GM12878 (cell line): Measurements from ENCODE around the gene GDPD1. TPM values are rescaled to one million over a fixed set of nuclear protein-coding genes. Genes with fewer than 3 reads are reported as not detected.

Source experiments
- ATAC-seq: fragments of 200-7000 bp; cut with Tn5 transposase; 3 replicates; pipeline ENCODE4 v1.9.1; 2020; ENCODE audit warnings: mild to moderate bottlenecking, moderate library complexity
- BruUV-seq: library from RNA; stranded (reverse); fragments of 400-500 nt; replicated peaks from 2 replicates; lab custom pipeline; 2021; lab: Mats Ljungman, UMichigan
- CTCF ChIA-PET: fragments of 300-600 bp; sonication (Branson Sonifier 250); formaldehyde crosslinking; extraction: SDS; loops from one replicate; lab custom pipeline; 2021; ENCODE audit warnings: inconsistent platforms; lab: Yijun Ruan, JAX
- POLR2A ChIA-PET: fragments of 350-600 bp; formaldehyde crosslinking; extraction: SDS; loops from one replicate; lab custom pipeline; 2021; ENCODE audit warnings: inconsistent platforms; lab: Charles Lee
- RAD21 ChIA-PET: fragments of 300-600 bp; sonication (Branson Sonifier 250); formaldehyde crosslinking; loops from one replicate; lab custom pipeline; 2023; ENCODE audit warnings: antibody characterized with exemption; ENCODE audit not compliant: unreplicated experiment; lab: Charles Lee
- SMC1A ChIA-PET: fragments of 300-600 bp; sonication (Branson Sonifier 250); formaldehyde crosslinking; loops from one replicate; lab custom pipeline; 2023; ENCODE audit not compliant: unreplicated experiment, uncharacterized antibody; lab: Charles Lee
- DNase-seq: peaks from one replicate; pipeline ENCODE4 v3.0.0-alpha.2; 2011; ENCODE audit warnings: low read depth, low spot score
- FAIRE-seq: peaks from 3 replicates; lab custom pipeline; 2011; peaks lifted over from hg19 to GRCh38; lab: Jason Lieb, UNC
- H2AFZ ChIP-seq: 2 replicates; pipeline ENCODE4 v1.6.0; 2011; ENCODE audit warnings: low read depth, low read length, control low read depth; ENCODE audit not compliant: control insufficient read depth
- H3K27ac ChIP-seq: 2 replicates; pipeline ENCODE4 v1.5.1; 2011; ENCODE audit warnings: control low read depth; ENCODE audit not compliant: control insufficient read depth, insufficient read depth
- H3K27me3 ChIP-seq, 2 experiments: replicated peaks in 1 of 2; 2 replicates each; pipeline versions ENCODE4 v1.6.0 to v1.6.1; 2011; ENCODE audit warnings: low read length in 1 of 2; ENCODE audit not compliant: control insufficient read depth in 2 of 2, insufficient read depth in 2 of 2
- H3K36me3 ChIP-seq, 2 experiments: 2 replicates each; pipeline ENCODE4 v1.5.1; 2011; ENCODE audit warnings: low read length in 1 of 2; ENCODE audit not compliant: control insufficient read depth in 2 of 2, insufficient read depth in 2 of 2
- H3K4me1 ChIP-seq: 2 replicates; pipeline ENCODE4 v1.6.1; 2011; ENCODE audit warnings: mild to moderate bottlenecking, low read length, moderate library complexity, mixed read lengths; ENCODE audit not compliant: control insufficient read depth, insufficient read depth
- H3K4me2 ChIP-seq: 2 replicates; pipeline ENCODE4 v1.6.0; 2011; ENCODE audit warnings: control low read depth; ENCODE audit not compliant: control insufficient read depth, insufficient read depth
- H3K4me3 ChIP-seq: fragments of 200-600 bp; sonication (generic); 2 replicates; pipeline ENCODE4 v1.5.1; 2016
- H3K79me2 ChIP-seq: 2 replicates; pipeline ENCODE4 v1.6.0; 2011; ENCODE audit warnings: low read length; ENCODE audit not compliant: control insufficient read depth, insufficient read depth
- H3K9ac ChIP-seq: 2 replicates; pipeline ENCODE4 v1.8.0; 2011; ENCODE audit warnings: low read length, control low read depth, mixed read lengths; ENCODE audit not compliant: control insufficient read depth, insufficient read depth
- H3K9me3 ChIP-seq: replicated peaks from 3 replicates; pipeline ENCODE4 v1.5.1; 2011; ENCODE audit warnings: mild to moderate bottlenecking, low read length; ENCODE audit not compliant: control insufficient read depth, insufficient read depth
- H4K20me1 ChIP-seq: 2 replicates; pipeline ENCODE4 v1.6.0; 2011; ENCODE audit not compliant: control insufficient read depth, insufficient read depth
- FOS ChIP-seq: IDR thresholded peaks from 3 replicates; pipeline ENCODE4 v1.6.1; 2011; ENCODE audit warnings: borderline replicate concordance; ENCODE audit not compliant: insufficient read length; ENCODE audit errors: extremely low read depth
- NR2F1 ChIP-seq: fragments of 450-650 bp; conservative IDR thresholded peaks from 2 replicates; pipeline ENCODE4 v1.6.1; 2017; ENCODE audit warnings: mild to moderate bottlenecking
- POLR2AphosphoS5 ChIP-seq: IDR thresholded peaks from 2 replicates; pipeline ENCODE4 v1.6.1; 2011; ENCODE audit warnings: mild to moderate bottlenecking, low read length, inconsistent platforms
- RB1 ChIP-seq: fragments of 450-650 bp; formaldehyde crosslinking; IDR thresholded peaks from 2 replicates; pipeline ENCODE4 v1.6.1; 2017; ENCODE audit warnings: mild to moderate bottlenecking, borderline replicate concordance
- RUNX3 ChIP-seq: IDR thresholded peaks from 2 replicates; pipeline ENCODE4 v1.6.1; 2012; ENCODE audit warnings: low read length, inconsistent platforms
- SMAD1 ChIP-seq: fragments of 450-650 bp; IDR thresholded peaks from 2 replicates; pipeline ENCODE4 v1.6.1; 2018; ENCODE audit warnings: mild to moderate bottlenecking, low read depth; ENCODE audit not compliant: partially characterized antibody
- SMARCA5 ChIP-seq: fragments of 450-650 bp; IDR thresholded peaks from 2 replicates; pipeline ENCODE4 v1.6.1; 2017; ENCODE audit warnings: mild to moderate bottlenecking
- SP1 ChIP-seq: IDR thresholded peaks from one replicate; pipeline ENCODE4 v1.6.1; 2011; ENCODE audit warnings: low read depth, low read length
- SUPT20H ChIP-seq: IDR thresholded peaks from 2 replicates; pipeline ENCODE4 v1.6.1; 2011; ENCODE audit warnings: low read depth, mild to moderate bottlenecking, low read length, moderate library complexity, borderline replicate concordance; ENCODE audit not compliant: control insufficient read depth
- WRNIP1 ChIP-seq: IDR thresholded peaks from 2 replicates; pipeline ENCODE4 v1.6.1; 2011; ENCODE audit warnings: low read depth, low read length, improper control_type of control experiment, borderline replicate concordance
- ZNF274 ChIP-seq: IDR thresholded peaks from one replicate; pipeline ENCODE4 v1.8.0; 2011; ENCODE audit not compliant: insufficient read length, insufficient read depth
- WGBS: methylation state at CpG from one replicate; pipeline ENCODE4 v1.1.6; 2016; ENCODE audit warnings: low lambda C conversion rate; ENCODE audit not compliant: insufficient replicate concordance, insufficient coverage; ENCODE audit errors: missing lambda C conversion rate; 5-methylcytosine and 5-hydroxymethylcytosine counted together
- in situ Hi-C: fragments of 300-500 bp; cut with MboI; formaldehyde crosslinking; loops from 9 replicates; pipeline ENCODE4 v1.14.3; 2018; ENCODE audit warnings: mixed read lengths
- intact Hi-C: fragments of 100-400 bp; cut with micrococcal nuclease; formaldehyde crosslinking; loops from one replicate; pipeline ENCODE4 v1.14.2; 2022; ENCODE audit not compliant: unreplicated experiment
- polyA plus RNA-seq, 11 experiments: library from polyadenylated mRNA; depleted of rRNA in 4 of 11; unstranded in 6 of 11; stranded (reverse) in 5 of 11; fragments of >200 nt; fragmentation: Nextera tagmentation in 4 of 11; fragmentation: Illumina TruSeq in 1 of 11; extraction: Ambion mirVana in 4 of 11; extraction: Trizol in 1 of 11; gene quantifications; 1 replicate in 1 of 11; 2 replicates in 10 of 11; pipeline versions ENCODE4 v1.2.1 to v1.2.3, GENCODE V29; 2011 to 2016; ENCODE audit warnings: inconsistent platforms in 2 of 11, missing spikeins in 2 of 11, low read depth in 1 of 11
- total RNA-seq, 4 experiments: library from RNA; depleted of rRNA in 3 of 4; stranded (reverse); fragments of >200 nt in 3 of 4; fragmentation: Illumina TruSeq in 1 of 4; extraction: Trizol in 1 of 4; gene quantifications; 2 replicates each; pipeline versions ENCODE4 v1.2.1 to v1.2.3, GENCODE V29; 2013 to 2021
- TF ChIP-seq, protein P1 (sequence below): fragments of 450-650 bp; IDR thresholded peaks from 2 replicates; pipeline ENCODE4 v1.6.1; 2017; ENCODE audit warnings: mild to moderate bottlenecking, moderate library complexity
- TF ChIP-seq, protein P2 (sequence below): IDR thresholded peaks from 2 replicates; pipeline ENCODE4 v1.6.1; 2011; ENCODE audit warnings: borderline replicate concordance, low read depth, mild to moderate bottlenecking, moderate library complexity, mixed read lengths, low read length; ENCODE audit not compliant: insufficient read depth; ENCODE audit errors: extremely low read length
- TF ChIP-seq, protein P3 (sequence below): fragments of 450-650 bp; IDR thresholded peaks from 2 replicates; pipeline ENCODE4 v1.6.1; 2016; ENCODE audit warnings: mild to moderate bottlenecking
- TF ChIP-seq, protein P4 (sequence below): fragments of 450-650 bp; IDR thresholded peaks from 2 replicates; pipeline ENCODE4 v1.6.1; 2017; ENCODE audit warnings: antibody characterized with exemption, mild to moderate bottlenecking, moderate library complexity

Gene GDPD1
- total and polyA plus RNA-seq, 10 of the 15 experiments (the other 5 are each of a cell fraction or from before 2014, with no cell fraction given): 0.18 to 1.6 (median 0.69) TPM

DNA sequence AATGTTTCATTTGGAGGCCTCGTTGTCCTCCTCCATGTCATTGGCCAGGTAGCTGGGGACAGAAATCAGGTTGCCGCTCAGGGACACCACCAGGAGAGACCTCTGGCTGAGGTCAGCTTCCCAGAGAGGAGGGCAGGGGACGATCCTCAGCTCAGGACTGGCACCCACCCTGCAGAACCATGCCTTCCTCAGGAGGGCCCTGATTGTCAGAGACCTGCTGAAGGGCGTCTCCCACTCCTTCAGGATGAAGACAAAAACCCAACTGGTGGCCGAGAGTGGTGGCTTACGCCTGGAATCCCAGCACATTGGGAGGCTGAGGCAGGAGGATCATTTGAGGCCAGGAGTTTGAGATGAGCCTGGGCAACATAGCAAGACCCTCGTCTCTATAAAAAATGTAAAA is 45.2 kb upstream of the GDPD1 start:
- Histone ChIP-seq H3K79me2 (no peaks in the 10 kb centered on the region), H3K9ac (no peak overlapping the region), H3K9me3 (no peaks in the 10 kb centered on the region; the same call in 2 of the 3 replicates), H4K20me1 (no peaks in the 10 kb centered on the region), H3K36me3 (peaks cover 14 to 17% of the 10 kb centered on the region in 2 experiments), H3K4me3 (no peak overlapping the region), H3K4me2 (no peak overlapping the region), H3K27ac (no peak overlapping the region), H3K4me1 (no peaks in the 10 kb centered on the region), H2AFZ (no peak overlapping the region), H3K27me3 (no peaks in the 10 kb centered on the region)
- intact Hi-C loops (no loop called here), in situ Hi-C loops (no loop called here)
- BruUV-seq: no TSS peak
- ChIA-PET SMC1A (no interaction called here), CTCF (no interaction called here), POLR2A (no interaction called here), RAD21 (no interaction called here)
- TF ChIP-seq FOS: no peak
- TF ChIP-seq, protein P1, sequence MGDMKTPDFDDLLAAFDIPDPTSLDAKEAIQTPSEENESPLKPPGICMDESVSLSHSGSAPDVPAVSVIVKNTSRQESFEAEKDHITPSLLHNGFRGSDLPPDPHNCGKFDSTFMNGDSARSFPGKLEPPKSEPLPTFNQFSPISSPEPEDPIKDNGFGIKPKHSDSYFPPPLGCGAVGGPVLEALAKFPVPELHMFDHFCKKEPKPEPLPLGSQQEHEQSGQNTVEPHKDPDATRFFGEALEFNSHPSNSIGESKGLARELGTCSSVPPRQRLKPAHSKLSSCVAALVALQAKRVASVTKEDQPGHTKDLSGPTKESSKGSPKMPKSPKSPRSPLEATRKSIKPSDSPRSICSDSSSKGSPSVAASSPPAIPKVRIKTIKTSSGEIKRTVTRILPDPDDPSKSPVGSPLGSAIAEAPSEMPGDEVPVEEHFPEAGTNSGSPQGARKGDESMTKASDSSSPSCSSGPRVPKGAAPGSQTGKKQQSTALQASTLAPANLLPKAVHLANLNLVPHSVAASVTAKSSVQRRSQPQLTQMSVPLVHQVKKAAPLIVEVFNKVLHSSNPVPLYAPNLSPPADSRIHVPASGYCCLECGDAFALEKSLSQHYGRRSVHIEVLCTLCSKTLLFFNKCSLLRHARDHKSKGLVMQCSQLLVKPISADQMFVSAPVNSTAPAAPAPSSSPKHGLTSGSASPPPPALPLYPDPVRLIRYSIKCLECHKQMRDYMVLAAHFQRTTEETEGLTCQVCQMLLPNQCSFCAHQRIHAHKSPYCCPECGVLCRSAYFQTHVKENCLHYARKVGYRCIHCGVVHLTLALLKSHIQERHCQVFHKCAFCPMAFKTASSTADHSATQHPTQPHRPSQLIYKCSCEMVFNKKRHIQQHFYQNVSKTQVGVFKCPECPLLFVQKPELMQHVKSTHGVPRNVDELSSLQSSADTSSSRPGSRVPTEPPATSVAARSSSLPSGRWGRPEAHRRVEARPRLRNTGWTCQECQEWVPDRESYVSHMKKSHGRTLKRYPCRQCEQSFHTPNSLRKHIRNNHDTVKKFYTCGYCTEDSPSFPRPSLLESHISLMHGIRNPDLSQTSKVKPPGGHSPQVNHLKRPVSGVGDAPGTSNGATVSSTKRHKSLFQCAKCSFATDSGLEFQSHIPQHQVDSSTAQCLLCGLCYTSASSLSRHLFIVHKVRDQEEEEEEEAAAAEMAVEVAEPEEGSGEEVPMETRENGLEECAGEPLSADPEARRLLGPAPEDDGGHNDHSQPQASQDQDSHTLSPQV: no peak
- TF ChIP-seq, protein P2, sequence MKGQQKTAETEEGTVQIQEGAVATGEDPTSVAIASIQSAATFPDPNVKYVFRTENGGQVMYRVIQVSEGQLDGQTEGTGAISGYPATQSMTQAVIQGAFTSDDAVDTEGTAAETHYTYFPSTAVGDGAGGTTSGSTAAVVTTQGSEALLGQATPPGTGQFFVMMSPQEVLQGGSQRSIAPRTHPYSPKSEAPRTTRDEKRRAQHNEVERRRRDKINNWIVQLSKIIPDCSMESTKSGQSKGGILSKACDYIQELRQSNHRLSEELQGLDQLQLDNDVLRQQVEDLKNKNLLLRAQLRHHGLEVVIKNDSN: no peak
- no peak for TF ChIP-seq POLR2AphosphoS5
- TF ChIP-seq WRNIP1: no peak
- TF ChIP-seq, protein P3, sequence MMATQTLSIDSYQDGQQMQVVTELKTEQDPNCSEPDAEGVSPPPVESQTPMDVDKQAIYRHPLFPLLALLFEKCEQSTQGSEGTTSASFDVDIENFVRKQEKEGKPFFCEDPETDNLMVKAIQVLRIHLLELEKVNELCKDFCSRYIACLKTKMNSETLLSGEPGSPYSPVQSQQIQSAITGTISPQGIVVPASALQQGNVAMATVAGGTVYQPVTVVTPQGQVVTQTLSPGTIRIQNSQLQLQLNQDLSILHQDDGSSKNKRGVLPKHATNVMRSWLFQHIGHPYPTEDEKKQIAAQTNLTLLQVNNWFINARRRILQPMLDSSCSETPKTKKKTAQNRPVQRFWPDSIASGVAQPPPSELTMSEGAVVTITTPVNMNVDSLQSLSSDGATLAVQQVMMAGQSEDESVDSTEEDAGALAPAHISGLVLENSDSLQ: no peak
- TF ChIP-seq SP1: no peak
- no peak for TF ChIP-seq RB1
- no peak for TF ChIP-seq SMARCA5
- no peak for TF ChIP-seq ZNF274
- TF ChIP-seq, protein P4, sequence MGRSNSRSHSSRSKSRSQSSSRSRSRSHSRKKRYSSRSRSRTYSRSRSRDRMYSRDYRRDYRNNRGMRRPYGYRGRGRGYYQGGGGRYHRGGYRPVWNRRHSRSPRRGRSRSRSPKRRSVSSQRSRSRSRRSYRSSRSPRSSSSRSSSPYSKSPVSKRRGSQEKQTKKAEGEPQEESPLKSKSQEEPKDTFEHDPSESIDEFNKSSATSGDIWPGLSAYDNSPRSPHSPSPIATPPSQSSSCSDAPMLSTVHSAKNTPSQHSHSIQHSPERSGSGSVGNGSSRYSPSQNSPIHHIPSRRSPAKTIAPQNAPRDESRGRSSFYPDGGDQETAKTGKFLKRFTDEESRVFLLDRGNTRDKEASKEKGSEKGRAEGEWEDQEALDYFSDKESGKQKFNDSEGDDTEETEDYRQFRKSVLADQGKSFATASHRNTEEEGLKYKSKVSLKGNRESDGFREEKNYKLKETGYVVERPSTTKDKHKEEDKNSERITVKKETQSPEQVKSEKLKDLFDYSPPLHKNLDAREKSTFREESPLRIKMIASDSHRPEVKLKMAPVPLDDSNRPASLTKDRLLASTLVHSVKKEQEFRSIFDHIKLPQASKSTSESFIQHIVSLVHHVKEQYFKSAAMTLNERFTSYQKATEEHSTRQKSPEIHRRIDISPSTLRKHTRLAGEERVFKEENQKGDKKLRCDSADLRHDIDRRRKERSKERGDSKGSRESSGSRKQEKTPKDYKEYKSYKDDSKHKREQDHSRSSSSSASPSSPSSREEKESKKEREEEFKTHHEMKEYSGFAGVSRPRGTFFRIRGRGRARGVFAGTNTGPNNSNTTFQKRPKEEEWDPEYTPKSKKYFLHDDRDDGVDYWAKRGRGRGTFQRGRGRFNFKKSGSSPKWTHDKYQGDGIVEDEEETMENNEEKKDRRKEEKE: no peak
- TF ChIP-seq RUNX3: no peak
- TF ChIP-seq SUPT20H: no peak
- no peak for TF ChIP-seq SMAD1
- TF ChIP-seq NR2F1: no peak
- ATAC-seq (no peak), FAIRE-seq (no peak), DNase-seq (no peak)
- 90% methylated on average over 7 of the region's 7 CpGs for WGBS
